GM19328 (cell line): ENCODE data around the gene MAP7D1.
"Not testable (repeated sequence)": the region's sequence is repeated elsewhere in the genome, so short reads cannot be mapped to it uniquely, and the experiment has no call there.

Experiments used
- ATAC-seq: cut with Tn5 transposase; IDR thresholded peaks from one replicate; pipeline ENCODE4 v1.9.1; 2021; ENCODE audit warnings: mild to moderate bottlenecking, moderate library complexity; ENCODE audit not compliant: unreplicated experiment

Gene MAP7D1

DNA sequence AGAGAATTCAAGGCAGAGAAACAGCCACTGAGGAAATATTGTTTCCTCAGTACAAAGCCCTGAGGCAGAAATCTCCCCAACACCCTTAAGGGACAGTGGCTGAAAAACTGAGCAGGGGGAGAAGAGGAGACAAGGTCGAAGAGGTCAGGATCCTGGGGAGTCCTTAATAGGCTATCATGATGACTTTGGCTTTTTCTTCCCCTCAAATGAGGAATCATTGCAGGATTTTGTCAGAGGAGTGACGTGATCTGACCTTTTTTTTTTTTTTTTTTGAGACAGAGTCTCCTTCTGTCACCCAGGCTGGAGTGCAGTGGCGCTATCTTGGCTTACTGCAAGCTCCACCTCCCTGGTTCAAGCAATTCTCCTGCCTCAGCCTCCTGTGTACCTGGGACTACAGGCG is 10.2 kb downstream of the MAP7D1 start:
- no peak for ATAC-seq

DNA sequence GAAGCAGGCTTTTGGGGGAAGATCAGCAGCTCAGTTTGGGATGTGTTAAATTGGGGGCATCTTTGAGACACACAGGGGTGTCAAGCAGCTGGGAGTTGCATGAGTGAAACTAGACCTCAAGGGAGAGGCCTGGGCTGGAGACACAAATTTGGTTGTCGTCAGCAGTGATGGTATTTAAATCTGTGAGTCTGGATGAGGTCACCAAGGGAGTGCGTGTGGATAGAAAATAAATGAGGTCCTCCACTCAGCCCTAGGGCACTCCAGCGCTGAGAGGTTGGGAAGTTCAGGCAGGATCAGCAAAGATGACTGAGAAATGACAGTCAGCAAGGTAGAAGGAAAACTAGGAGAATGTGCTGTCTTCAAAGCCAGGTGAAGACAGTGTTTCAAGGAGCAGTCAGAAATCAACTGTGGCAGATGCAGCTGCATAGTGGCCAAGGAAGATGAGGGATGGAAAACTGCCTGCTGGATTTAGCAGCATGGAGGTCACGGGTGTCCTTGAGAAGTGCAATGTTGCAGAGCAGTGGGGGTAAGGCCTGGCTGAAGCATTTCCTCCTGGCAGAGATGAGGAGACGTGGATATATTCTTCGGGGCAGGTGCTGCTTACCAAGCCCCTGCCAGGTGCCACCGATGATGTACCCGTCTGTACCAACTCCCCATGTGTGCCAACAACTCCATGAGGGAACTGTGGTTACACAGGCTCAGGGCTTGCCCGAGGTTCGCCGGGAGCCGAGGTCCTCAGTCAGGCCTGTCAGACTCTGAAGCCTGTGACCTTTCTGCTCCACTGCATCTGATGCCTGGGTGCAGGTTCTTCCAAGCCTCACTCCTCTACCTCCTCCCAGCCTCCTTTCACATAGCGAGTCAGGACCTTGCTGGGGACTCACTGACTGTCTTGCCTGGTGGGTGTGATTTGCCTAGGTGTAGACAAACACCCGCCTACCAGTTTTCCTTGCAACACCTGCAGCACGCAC is 11.3 kb downstream of the MAP7D1 start:
- no peak for ATAC-seq

DNA sequence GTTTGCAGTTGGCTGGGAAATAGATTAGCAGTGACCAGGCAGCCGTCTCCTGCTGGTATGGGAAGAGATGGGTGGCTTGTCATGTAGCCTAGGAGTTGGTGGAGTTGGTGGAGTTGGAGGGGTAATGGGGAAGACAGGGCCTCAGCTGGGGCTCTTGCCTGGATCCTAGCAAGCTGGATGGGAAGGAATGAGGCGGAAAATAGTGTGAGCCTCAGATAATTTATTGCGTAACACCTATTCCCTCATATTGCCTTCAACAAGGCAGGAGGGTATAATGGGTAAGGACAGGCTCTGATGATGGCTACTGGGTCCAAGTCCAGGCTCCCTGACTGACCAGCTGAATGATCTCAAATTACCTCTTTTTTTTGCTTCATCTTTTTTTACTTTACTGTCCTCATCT is 12.6 kb downstream of the MAP7D1 start:
- ATAC-seq, result no peak

DNA sequence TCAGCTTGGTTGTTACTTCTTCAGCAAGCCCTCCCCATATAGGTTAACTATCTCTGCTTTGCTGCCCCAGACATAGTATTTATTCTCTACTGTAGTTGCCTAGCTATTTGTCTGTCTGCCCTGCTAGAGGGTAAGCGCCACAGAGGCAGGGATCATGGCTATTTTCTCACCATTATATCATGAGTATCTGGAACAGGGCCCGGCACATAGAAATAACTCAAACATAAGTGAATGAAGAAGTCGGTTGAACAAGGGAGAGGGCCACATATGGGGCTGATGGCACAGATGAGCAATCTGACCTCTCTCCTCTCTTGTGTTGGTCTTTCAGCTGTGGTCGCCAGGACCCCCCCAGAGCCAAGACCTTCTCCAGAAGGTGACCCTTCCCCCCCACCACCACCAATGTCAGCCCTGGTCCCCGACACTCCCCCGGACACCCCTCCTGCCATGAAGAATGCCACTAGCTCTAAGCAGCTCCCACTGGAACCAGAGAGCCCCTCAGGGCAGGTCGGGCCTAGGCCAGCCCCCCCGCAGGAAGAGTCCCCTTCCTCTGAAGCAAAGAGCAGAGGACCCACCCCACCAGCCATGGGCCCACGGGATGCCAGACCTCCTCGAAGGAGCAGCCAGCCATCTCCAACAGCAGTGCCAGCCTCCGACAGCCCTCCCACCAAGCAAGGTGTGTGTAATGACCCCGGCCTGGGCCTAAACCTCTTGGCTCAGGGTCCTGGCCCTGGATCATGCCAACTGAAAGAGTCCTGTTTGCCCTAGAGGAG is 14.9 kb downstream of the MAP7D1 start:
- ATAC-seq, result no peak

DNA sequence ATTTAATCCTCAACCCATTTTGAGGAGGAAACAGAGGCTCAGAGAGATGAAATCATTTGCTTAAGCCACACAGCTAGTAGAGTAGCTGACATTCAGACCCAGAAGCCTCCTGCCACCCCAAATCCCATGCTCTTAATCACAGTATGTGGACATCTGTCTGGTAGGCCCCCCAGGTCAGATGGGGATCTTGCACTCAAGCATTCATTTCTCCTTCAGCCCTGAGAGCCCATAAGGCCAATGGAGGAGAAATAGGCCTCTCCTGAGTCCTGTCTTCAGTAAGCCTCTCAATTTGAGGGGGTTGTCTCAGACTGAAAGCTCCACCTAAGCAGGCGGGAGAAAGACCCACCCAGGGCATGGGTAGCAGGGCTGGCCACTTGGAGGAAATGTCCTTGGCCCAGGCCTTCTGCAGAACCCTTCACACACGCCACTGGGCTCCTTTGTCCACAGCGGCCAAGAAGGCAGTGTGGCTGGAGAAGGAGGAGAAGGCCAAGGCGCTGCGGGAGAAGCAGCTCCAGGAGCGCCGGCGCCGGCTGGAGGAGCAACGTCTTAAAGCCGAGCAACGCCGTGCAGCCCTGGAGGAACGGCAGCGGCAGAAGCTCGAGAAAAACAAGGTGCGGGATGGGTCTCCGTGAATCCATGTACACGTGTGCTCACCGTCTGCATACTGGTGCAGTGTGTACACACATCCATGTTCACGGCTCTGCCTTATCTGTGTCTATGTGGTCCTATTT is 16.2 kb downstream of the MAP7D1 start:
- ATAC-seq, result no peak

DNA sequence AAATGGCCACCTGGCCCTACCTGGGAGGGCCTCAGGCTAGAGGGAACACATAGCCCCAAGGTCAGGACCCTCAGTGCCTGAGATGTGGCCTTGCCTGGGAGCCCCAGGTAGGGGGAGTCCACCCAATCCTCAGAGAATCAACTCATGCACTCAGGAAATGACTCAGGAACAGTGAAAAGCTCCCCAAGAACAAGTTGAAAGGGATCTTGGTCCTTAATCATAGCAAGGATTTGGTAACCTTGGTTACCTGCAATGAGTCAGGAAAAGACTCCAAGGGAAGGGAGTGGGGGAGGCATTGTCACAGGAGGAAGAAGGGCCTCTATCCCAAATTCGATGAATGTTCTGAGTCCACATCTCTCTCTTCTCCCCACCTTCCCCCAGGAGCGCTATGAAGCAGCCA is 17.0 kb downstream of the MAP7D1 start:
- ATAC-seq, result no peak

DNA sequence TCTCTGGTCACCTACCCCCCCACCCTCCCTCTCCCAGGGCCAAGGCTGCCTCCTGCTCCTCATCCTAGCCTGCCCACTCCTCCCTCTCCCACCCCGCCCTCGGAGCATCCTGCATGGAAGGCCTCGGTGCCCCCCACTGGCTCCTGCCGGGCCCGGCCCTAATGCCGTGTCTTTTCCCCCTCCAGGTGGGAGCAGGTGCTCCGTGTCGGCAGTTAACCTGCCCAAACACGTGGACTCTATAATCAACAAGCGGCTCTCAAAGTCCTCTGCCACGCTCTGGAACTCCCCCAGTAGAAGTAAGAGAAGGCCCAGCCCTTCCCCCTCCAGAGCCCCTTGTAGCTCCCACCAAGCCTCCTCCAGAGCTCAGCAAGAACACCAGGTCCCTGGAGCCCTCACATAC is 18.8 kb downstream of the MAP7D1 start:
- ATAC-seq, result no peak

DNA sequence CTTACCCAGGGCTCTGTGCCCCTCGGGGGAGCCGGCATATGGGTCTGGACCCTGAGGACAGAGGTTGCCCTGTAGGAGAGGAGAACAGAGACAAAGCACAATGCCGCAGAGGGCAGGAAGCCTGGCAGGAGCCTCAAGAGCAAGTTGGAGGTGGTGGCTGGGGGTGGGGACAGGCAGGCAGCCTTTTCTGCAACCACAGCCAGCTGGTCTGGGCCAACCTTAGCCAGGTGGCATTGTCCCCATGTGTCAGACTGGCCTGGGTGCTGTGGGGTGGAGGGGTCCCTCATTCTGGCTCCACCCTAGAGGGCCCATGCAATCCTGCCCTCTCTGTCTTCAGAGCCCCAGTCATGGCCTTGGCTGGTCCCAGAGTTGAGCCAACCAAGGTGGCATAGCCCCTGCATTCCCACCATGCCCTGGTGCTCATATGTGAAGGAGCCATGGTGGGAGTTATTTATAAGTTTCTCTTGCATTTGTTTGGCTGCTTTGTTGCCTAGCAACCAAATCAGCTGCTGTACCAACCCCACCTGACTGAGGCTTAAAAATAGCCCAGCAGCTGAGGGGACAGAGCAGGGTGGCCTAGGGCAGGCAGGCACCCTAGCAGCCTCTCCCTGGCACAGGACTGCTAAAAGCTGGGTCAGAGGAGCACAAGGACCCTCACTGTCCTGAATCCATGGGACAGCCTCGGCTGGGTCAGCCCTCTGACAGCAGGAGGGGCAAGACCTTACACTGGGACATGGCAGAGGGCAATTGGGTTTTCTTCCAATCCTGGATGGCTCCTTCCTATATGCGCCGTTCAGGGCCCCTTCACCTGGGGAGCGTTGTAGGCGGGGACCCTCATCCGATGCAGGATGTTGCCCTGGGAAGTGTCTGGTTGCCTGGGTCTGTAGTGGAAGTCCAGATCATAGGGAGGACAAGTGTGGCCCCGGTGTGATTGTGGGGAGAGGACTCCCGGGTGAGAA is 19.5 kb downstream of the MAP7D1 start:
- ATAC-seq, result no peak

DNA sequence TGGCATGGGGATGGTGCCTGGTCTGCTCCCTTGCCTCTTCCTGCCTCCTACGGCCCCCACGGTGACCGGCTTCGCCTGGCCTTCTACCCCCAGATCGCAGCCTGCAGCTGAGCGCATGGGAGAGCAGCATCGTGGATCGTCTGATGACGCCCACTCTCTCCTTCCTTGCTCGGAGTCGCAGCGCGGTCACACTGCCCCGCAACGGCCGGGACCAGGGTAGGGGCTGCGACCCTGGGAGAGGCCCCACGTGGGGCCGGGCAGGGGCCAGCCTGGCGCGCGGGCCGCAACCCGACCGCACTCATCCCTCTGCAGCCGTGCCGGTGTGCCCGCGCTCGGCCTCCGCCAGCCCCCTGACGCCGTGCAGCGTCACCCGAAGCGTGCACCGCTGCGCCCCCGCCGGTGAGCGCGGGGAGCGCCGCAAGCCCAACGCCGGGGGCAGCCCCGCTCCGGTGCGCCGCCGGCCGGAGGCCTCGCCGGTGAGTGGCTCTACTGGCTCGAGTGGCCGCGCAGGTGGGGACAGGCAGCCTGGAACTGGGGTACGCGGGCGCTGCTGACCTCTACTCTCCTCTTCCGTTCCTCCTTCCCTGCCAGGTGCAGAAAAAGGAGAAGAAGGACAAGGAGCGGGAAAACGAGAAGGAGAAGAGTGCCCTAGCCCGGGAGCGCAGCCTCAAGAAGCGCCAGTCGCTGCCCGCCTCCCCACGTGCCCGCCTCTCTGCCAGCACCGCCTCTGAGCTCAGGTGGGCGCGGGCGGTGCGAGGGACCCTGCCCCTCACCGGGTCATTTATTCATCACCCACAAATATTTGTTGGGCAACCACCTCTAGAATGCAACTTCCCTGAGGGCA is 20.4 kb downstream of the MAP7D1 start:
- ATAC-seq, result no peak

DNA sequence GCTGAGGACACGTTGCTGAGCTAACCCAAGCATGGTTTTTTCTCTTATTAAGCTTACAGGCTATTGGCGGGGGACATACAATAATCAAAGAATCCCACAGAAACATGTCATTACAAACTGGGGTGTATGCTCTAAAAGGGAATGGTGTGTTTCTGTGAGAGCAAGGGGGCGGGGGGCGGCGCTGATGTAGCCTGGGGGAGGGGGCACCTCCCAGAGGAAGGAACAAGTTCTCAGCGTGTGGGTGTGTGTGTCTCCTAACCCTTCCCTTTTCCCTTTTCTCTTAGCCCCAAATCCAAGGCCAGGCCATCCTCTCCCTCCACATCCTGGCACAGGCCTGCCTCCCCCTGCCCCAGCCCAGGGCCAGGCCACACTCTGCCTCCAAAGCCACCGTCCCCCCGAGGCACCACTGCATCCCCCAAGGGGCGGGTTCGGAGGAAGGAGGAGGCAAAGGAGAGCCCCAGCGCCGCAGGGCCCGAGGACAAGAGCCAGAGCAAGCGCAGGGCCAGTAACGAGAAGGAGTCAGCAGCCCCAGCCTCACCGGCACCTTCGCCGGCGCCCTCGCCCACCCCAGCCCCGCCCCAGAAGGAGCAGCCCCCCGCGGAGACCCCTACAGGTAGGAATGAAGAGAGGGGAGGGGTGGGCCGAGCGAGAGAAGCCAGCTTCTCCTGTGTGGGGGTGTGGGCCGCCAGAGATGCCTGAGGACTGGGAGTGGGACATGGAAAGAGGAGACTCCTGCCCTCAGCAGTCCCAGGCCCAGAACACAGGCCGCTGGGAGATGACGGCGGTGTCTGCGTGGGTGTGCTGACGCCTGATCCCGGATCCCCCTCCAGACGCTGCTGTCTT is 21.9 kb downstream of the MAP7D1 start:
- no peak for ATAC-seq

DNA sequence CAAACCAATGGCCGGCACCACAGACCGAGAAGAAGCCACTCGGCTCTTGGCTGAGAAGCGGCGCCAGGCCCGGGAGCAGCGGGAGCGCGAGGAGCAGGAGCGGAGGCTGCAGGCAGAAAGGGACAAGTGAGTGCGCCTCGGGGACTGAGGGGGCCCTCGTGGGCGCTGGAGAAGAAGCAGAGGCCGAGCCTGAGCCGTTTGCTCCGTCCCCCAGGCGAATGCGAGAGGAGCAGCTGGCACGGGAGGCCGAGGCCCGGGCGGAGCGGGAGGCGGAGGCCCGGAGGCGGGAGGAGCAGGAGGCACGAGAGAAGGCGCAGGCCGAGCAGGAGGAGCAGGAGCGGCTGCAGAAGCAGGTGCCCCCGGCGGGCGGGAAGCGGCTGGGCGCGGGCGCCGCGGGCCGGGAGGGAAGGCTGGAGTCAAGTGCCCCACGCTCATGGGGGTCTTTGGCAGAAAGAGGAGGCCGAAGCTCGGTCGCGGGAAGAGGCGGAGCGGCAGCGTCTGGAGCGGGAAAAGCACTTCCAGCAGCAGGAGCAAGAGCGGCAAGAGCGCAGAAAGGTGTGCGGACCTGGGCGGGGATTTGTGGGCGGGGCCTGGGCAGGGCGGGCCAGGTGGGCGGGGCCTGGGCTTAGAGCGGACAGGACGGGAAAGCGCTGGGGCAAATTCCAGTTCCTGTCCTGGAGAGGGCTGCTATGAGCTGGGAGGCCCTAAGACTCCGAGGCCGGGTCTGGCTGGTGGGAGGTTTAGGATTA is 22.7 kb downstream of the MAP7D1 start:
- ATAC-seq, result no peak

DNA sequence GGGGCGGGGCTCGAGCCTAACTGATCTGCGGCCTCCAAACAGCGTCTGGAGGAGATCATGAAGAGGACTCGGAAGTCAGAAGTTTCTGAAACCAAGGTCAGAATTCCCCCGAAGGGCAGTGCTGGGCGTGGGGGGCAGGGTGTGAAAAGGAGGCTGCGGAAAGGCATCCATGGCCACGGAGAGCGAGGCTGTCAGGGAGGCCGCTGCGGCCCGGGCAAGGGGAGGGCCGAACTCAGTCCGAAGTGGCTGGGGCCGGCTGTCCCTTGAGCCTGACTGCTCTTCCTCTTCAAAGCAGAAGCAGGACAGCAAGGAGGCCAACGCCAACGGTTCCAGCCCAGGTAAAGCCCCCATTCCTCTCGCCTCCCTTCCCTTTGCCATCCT is 23.2 kb downstream of the MAP7D1 start:
- no peak for ATAC-seq

DNA sequence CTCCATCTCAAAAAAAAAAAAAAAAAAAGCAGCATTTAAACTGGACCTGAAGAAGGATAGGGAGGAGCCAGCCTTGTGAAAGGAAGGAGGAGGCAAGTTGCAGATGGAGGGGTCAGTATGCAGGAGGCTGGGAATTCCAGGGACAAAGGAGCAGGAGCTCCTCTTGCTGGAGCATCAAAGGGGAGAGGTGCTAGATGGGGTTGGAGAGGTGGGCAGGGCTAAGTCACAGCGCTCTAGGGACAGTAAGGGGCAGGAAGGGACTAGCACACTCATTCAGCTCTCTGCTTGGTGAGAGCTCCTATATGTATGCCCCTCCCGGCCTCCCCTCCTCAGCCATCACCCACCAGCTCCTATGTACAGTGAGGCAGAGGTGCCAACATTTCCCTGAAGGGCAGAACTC is 26.8 kb downstream of the MAP7D1 start:
- ATAC-seq, result no peak

DNA sequence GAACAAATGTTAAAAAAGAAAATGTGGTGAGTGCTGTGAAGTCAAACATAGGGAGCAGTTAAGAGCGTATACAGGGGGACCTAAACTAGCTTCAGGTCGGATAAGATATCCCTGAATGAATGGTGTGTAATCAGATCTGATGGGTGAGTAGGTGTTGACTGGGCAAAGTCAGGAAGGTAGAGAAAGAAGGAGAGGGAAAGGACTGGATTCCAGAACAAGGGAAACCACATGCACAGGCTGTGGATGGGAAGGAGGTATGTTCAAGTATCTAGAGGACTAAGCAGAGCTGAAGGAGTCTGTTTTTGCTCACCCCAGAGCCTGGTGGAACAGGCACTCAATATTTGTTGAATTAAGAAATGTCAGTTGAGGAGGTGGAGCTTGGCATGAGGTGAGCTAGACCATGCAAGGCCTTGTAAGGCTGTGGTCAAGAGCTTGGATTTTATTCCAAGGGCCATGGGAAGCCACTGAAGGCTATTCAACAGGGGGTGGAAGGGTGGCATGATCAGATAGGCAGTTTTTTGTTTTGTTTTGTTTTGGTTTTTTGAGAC is 27.4 kb downstream of the MAP7D1 start:
- ATAC-seq, result no peak

DNA sequence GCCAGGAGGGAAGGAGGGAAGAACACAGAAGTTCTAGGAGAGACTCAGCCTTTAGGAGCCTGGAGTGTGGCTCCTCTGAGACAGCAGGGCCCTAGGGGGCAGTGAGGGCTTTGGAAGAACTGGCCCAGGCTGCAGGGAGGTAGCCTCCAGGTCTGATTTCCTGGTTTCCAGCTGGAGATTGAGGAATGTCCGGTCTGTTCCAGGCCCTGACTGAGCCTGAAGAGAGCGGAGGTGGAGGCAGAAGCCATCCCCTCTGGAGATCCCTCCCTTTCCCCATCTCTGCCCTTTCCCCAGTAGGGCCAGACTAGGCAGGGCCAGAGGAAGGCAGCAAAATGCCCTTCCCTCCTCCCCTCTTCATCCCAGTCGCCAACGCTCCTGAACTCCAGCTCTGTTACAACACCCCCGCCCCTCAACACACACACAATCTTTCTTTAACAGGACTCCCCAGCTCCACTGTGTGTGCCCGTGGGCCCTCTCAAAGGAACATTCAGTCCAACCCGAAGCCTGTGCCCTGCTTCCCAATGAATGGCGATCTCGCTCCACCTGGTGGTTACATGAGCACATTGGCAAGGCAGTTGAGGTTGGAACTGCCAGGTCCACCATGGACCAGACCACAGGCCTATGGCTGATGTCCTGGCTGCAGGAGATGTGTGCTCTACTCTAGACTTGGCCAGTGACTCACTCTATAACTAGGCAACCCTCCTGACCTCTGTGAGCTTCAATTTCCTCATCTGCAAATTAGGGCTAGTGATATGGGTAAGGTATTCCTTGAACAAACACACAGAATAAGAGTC is 32.0 kb downstream of the MAP7D1 start:
- ATAC-seq, result no peak

DNA sequence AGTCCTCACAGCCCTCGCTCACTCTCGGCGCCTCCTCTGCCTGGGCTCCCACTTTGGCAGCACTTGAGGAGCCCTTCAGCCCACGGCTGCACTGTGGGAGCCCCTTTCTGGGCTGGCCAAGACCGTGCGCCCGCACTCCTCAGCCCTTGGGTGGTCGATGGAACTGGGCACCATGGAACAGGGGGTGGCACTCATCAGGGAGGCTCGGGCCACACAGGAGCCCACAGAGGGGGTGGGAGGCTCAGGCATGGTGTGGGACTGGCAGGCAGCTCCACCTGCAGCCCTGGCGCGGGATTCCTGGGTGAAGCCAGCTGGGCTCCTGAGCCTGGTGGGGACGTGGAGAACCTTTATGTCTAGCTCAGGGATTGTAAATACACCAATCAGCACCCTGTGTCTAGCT is 40.8 kb downstream of the MAP7D1 start:
- not testable (repeated sequence) for ATAC-seq

DNA sequence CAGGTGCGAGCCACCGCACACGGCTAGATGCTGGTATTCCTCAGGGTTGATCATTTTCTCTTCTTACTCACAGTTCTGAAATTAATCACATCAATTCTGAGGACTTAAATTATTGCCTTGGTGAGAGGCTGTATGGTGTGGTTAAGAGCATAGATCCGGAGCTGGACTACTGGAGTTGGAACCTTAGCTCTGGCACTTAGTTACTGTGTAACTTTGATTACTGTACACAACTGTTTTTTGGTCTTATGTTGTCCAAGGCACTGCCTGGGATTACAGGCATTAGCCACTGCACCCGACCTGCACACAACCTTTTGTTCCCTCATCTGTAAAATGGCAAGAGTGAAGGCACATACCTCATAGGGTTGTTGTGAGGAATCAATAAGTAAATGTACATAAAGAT is 42.7 kb downstream of the MAP7D1 start:
- ATAC-seq, result no peak
